Effector CD4-positive, alpha-beta T cell (primary cell): Measurements from ENCODE around the gene TNIP2.
"Not testable (repeated sequence)": the region's sequence is repeated elsewhere in the genome, so short reads cannot be mapped to it uniquely, and the experiment has no call there.

Experiments
- DNase-seq: peaks from one replicate; pipeline ENCODE4 v3.0.0-alpha.2; 2020

The TNIP2 gene

GRCh38 chr4:2767705-2768074 lies 11.6 kb upstream of the TNIP2 start:
- no peak for DNase-seq

GRCh38 chr4:2767046-2767704 lies 11.0 kb upstream of the TNIP2 start:
- DNase-seq = no peak

- no peak for DNase-seq
These were observed 9.8 kb upstream of the TNIP2 start for GRCh38 chr4:2765832-2766526.

GRCh38 chr4:2763511-2763967 lies 7.4 kb upstream of the TNIP2 start:
- DNase-seq = no peak

GRCh38 chr4:2762486-2763370 lies 6.6 kb upstream of the TNIP2 start:
- DNase-seq = not testable (repeated sequence)

GRCh38 chr4:2762048-2762447 lies 5.9 kb upstream of the TNIP2 start:
- no peak for DNase-seq

- DNase-seq = no peak
These were observed 5.1 kb upstream of the TNIP2 start for GRCh38 chr4:2761035-2761923.

- DNase-seq = no peak
These were observed 1.3 kb upstream of the TNIP2 start for GRCh38 chr4:2757426-2757825.

- DNase-seq = no peak
These were observed 685 bp upstream of the TNIP2 start for GRCh38 chr4:2756691-2757350.

- DNase-seq = no peak
These were observed 1.0 kb downstream of the TNIP2 start for GRCh38 chr4:2754848-2755819.

- DNase-seq = no peak
These were observed 2.7 kb downstream of the TNIP2 start for GRCh38 chr4:2753436-2753835.

- DNase-seq = no peak
These were observed 5.2 kb downstream of the TNIP2 start for GRCh38 chr4:2750719-2751605.

GRCh38 chr4:2746891-2747695 lies 9.0 kb downstream of the TNIP2 start:
- no peak for DNase-seq

GRCh38 chr4:2745981-2746806 lies 9.9 kb downstream of the TNIP2 start:
- DNase-seq = peak; percentile 79

- DNase-seq = no peak
These were observed 10.6 kb downstream of the TNIP2 start for GRCh38 chr4:2745516-2745915.

GRCh38 chr4:2744576-2745270 lies 11.4 kb downstream of the TNIP2 start:
- no peak for DNase-seq
